Fibroblast of skin of abdomen (primary cell): ENCODE data around the gene RALB.
"Not testable (repeated sequence)": the region's sequence is repeated elsewhere in the genome, so short reads cannot be mapped to it uniquely, and the experiment has no call there.

ENCODE experiments used
- DNase-seq: peaks from one replicate; pipeline ENCODE4 v3.0.0-alpha.2; 2013

Gene RALB

DNA sequence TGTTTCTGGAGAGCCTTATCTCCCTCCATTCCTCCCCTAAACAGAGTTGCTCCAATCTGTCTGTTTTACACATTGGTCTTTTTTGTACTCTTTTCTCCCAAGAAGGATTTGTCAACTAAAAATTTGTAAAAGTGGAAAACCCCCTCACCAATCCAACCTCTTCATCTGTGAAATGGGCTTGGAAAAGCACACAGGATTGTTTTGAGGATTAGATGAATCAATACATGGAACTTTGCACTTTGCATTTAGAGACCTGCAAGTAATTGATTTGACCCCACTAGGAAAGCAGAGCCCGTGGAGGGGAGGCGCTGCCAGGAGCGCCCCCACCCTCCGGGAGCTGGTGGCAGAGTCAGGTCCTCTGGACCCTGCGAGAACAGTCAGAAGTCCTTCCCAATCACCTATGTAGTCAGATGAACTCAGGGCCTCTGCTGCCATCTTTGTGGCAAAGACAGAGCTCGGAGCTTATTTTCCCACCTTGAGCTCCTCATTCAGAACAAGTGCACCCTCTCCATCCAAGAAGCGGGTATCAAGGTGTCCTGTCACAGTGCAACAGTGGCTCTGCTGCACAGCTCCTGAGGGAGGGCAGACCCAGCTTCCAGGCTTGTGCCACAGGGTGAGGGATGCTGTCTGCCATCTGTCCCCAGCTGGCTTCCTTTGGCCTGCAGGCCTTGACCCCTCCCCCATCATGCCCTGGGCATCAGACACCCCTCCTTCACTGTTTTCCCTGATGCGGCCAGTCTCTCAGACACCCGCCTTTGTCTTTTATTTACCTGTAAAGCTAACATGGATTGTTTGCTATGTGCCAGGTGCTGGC is 27.7 kb upstream of the RALB start:
- DNase-seq = no peak

- no peak for DNase-seq
These were observed 27.0 kb upstream of the RALB start for GRCh38 chr2:120225549-120226065.

GRCh38 chr2:120226316-120226715 is 26.3 kb upstream of the RALB start:
- no peak for DNase-seq

- DNase-seq = no peak
These were observed 25.3 kb upstream of the RALB start for GRCh38 chr2:120227111-120227991.

GRCh38 chr2:120228503-120228902 is 24.1 kb upstream of the RALB start:
- no peak for DNase-seq

DNA sequence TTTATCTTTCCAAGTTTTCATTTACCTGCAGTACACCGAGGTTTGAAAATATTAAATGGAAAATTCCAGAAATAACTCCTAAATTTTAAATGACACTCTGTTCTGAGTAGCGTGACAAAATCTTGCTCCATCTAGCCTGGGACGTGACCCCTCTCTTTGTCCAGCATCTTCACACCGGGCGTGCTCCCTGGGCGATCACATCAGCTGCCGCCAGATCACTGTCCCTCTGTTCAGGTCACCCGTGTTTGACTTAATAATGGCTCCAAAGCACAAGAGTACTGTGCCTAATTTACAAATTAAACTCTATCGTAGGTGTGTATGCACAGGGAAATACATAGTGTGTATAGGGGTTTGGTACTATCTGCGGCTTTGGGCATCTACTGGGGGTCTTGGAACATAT is 23.3 kb upstream of the RALB start:
- DNase-seq = no peak

GRCh38 chr2:120230515-120231471 is 21.9 kb upstream of the RALB start:
- DNase-seq = no peak

DNA sequence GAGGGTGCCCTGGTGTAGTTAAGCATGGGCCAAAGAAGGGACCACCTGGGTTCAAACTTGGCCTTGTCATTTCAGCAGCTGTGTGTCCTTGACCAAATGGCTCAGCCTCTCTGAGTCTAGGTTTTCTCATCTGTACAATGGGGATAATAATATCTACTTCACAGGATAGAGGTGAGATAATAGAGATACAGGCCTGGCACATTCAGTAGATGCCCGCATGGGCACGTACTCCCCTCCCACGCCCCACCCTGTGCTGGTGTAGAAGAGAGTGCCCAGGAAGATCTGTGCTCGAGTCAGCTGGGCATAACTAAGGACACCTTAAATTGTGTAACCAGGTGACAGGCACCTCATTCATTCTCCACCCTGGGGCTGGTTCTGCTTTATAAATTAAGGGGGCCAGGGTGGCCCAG is 21.1 kb upstream of the RALB start:
- no peak for DNase-seq

- peak; percentile 40 for DNase-seq
These were observed 20.5 kb upstream of the RALB start for GRCh38 chr2:120231974-120232635.

- no peak for DNase-seq
These were observed 19.4 kb upstream of the RALB start for GRCh38 chr2:120233292-120233691.

DNA sequence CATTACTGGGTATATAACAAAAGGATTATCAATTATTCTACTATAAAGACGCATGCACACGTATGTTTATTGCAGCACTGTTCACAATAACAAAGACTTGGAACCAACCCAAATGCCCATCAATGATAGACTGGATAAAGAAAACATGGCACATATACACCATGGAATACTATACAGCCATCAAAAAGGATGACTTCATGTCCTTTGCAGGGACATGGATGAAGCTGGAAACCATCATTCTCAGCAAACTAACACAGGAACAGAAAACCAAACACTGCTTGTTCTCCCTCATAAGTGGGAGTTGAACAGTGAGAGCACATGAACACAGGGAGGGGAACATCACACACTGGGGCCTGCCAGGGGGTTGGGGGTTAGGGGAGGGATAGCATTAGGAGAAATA is 17.5 kb upstream of the RALB start:
- DNase-seq = not testable (repeated sequence)

DNA sequence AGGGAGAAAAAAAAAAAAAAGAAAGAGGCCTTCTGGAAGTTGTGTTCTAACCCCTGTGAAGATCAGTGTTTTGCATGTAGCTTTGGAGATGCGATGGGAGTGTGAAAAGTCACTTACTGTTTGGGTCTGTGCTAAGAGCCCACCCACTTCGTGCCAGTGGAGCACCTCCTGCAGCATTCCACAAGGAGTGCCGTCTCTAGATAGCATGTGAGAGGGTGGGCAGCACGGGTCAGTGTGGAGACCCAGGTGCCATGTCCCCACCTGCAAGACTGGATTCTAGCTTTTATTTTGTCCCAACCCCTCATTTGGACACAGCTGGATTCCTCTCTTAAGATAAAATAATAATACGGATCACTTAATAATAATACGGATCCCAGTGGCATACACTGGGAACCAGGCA is 17.0 kb upstream of the RALB start:
- no peak for DNase-seq

GRCh38 chr2:120236316-120236715 is 16.3 kb upstream of the RALB start:
- DNase-seq = no peak

- DNase-seq = no peak
These were observed 15.9 kb upstream of the RALB start for GRCh38 chr2:120236791-120237190.

DNA sequence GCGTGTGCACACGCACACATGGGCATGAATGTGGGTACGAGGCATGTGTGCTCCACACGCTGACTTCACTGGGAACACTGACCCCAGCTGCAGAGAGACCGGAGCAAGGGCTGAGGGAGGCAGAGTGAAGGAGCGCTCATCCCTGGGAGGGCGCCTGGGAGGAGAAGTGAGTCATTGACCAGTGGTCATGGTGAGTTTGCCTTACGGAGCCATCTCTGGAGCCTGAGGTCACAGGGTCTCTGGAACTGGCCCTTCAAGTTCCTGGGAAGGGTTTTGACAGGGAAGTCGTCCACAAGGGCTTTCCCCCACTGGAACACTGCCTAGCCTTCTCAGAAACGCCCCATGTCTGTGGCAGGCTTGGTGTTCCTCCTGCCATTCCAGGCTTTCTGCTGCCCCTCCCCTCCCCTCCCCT is 15.2 kb upstream of the RALB start:
- peak; percentile 52 for DNase-seq

DNA sequence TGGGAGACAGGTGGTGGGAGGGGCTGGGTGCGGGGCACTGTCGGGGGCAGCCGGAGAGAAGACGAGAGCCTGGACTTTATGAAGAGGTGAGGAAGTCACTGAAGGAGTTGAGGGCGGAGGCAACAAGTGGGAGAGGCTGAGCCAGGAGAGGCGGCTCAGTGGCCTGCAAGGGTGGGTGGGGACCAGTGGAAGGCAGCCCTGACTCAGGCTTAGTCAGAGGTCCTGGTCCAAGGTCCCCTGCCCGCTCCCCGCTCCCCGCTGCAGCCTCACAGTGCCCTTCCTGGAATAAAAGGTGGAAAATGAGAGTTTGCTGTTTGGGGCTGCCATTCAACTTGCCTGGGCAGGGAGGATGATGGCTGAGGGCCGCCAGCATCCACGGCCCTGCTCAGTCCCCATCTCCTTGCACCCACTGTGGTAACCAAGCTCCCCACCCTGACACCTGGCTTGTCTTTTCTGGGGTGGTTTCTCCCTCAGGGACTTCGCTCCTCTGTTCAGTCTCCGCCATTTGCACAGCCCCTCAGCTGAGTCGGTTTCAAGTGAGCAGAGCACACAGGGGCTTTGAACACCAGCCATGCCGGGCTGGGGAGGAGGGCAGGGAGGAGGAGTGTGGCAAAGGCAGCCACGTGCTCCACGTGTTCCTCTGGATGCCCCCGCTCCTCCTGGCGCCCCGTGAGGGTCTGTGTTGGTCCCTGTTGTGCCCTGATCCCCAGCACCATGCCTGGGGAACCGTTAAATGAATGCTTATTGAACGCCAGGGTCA is 13.7 kb upstream of the RALB start:
- DNase-seq = peak; percentile 41

DNA sequence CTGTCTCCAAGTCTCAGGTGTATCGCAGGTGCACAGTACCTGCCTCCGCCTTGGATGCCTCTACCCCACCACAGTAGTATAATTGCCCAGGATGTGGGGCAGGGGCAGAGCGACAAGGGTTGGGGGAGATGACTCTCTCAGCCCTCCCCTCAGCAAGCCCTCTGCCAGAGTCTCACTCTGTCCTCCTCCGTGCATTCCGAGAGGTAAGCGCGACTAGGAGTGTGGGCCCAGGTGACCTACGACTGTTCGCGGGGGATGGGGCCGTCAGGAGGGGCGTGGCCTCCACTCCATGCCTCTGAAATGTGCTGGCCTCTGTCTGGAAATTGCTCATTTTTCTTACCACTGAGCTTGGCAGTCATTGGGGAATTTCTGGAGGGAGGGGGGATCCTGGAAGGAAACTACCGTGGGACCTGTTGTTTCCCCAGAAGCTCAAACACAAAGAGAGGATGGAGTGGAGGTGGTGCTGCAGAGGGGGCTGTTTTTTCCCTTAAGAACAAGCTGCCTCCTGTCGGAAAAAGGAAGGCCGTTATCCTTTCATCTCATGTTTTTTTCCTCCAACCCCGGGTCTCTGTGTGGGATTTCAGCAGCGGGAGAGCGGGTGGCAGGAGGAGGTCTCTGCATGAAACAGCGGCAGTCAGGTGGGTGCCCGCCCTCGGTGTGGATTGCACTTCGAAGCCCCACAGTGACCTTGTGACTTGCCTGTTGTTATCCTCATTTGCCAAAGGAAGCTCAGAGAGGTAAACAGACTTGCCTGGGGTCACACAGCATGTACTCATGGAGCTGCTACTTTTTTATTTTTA is 13.0 kb upstream of the RALB start:
- peak; percentile 84 for DNase-seq

- DNase-seq = no peak
These were observed 11.7 kb upstream of the RALB start for GRCh38 chr2:120240901-120241429.

DNA sequence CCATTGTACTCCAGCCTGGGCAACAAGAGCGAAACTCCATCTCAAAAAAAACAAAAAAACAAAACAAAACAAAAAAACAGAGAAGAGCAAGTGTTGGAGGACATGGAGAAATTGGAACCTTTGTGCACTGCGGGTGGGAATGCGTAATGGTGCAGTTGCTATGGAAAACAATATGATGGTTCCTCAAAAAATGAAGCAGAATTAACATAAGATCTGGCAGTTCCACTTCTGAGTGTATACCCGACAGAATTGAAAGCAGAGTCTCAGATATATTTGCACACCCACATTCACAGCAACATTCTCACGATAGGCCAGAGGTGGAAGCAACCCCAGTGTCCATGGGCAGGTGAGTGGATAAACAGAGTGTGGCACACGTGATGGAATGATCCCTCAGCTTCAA is 11.0 kb upstream of the RALB start:
- no peak for DNase-seq

DNA sequence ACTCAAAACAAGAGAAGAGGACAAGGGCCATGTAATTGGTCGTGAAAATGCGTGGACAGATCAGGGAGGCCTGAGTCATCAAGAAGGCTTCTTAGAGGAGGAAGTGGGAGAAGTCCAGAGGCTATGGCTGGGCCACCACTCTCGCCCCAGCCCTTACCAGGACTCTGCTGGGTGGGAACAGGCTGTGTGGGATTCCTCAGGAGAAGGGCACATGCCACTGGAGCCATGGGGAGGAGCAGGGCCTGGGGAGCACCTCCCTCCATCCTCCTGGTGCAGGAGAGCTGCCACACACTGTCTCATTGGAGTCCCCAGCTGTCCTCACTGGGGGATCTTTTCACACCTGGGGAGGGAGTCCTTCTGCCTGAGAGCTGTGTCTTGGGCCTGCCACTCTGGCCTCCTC is 9.4 kb upstream of the RALB start:
- DNase-seq = peak; percentile 25
